Activated T-helper 1 cell treated with anti-CD3 and anti-CD28 coated beads, Interleukin-12 subunit alpha, Interleukin-12 subunit beta, Interleukin-2, Interleukin-4 antibody, amounts not matched to agents 30 ng/mL and 10 ng/mL and 1 ng/mL, durations not matched to agents 14 hours and 24 hours and 36 hours (primary cell): ENCODE measurements around the gene KDM4C. TPM values are rescaled to one million over a fixed set of nuclear protein-coding genes. Genes with fewer than 3 reads are reported as not detected.

Source experiments
- DNase-seq: peaks from one replicate; pipeline ENCODE4 v3.0.0; 2021; ENCODE audit warnings: low spot score
- H3K27ac Mint-ChIP-seq: one replicate; pipeline ENCODE4 v1.8.0; 2021; ENCODE audit warnings: mild to moderate bottlenecking, mixed read lengths
- H3K27me3 Mint-ChIP-seq: one replicate; pipeline ENCODE4 v1.8.0; 2022; ENCODE audit warnings: mild to moderate bottlenecking, moderate library complexity, mixed read lengths; ENCODE audit not compliant: insufficient read depth
- H3K36me3 Mint-ChIP-seq: one replicate; pipeline ENCODE4 v1.8.0; 2021; ENCODE audit warnings: low read depth, mixed read lengths
- H3K4me1 Mint-ChIP-seq: one replicate; pipeline ENCODE4 v1.8.0; 2021; ENCODE audit warnings: low read depth, mixed read lengths
- H3K4me3 Mint-ChIP-seq: one replicate; pipeline ENCODE4 v1.8.0; 2021; ENCODE audit warnings: mild to moderate bottlenecking, moderate library complexity, mixed read lengths
- H3K9me3 Mint-ChIP-seq: one replicate; pipeline ENCODE4 v1.8.0; 2021; ENCODE audit warnings: mixed read lengths
- intact Hi-C: fragments of 100-400 bp; cut with micrococcal nuclease; formaldehyde crosslinking; loops from one replicate; pipeline ENCODE4 v1.15.1; 2024
- total RNA-seq: library from RNA; stranded (reverse); gene quantifications from 2 replicates; pipeline ENCODE4 v1.2.3, GENCODE V29; 2022

Gene KDM4C
- total RNA-seq, 1 donor from 2014 or later = 35.9 TPM

DNA sequence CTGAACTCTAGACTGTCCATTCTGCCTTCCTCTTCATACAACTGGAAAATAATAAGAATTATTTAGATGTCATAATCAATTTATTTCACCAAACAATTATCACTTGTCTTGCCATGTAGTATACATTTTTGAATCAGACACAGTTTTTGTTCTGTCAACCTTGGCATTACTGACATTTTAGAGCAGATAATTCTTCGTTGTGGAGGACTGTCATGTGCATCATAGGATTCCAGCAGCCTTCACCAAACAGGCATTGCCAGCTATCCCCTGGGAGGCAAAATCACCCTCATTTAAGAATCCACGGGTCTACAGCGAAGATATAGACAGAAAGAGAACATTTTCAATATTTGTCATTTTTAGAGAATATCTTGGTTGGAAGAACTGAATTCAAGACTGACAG is 293.9 kb downstream of the KDM4C start:
- no peak for DNase-seq
- no peak overlapping the region for H3K27ac Mint-ChIP-seq
- H3K9me3 Mint-ChIP-seq = no peaks in the 10 kb centered on the region
- no peak overlapping the region for H3K4me3 Mint-ChIP-seq
- intact Hi-C loops = loop anchor here (1.0 to 10.0 kb wide), 4 partner anchors 135 to 485 kb away; no protein-coding TSS in a partner anchor
- no peaks in the 10 kb centered on the region for H3K4me1 Mint-ChIP-seq
- H3K36me3 Mint-ChIP-seq = peaks cover 23% of the 10 kb centered on the region
- no peaks in the 10 kb centered on the region for H3K27me3 Mint-ChIP-seq

DNA sequence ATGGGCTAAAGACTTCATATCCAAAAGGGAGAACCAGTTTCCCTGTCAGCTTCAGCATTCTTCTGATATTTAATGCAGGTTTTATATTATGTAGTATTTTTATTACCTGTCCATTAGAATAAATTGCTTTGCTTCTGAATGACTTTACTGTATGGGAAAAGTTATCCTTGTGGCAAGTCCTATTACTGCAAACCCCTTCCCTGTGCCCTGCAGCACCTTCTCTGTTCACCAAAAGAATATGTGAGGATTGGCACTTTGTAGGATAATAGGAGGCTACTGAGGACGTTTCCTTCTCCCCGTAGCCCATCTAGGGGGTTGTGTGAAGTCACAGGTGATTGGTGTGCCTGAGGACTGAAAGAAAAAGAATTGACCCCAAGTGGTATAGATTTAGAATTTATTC is 296.1 kb downstream of the KDM4C start:
- DNase-seq = no peak
- intact Hi-C loops = loop anchor here (10.0 kb wide), 1 partner anchor 301 kb away; no protein-coding TSS in a partner anchor
- no peaks in the 10 kb centered on the region for H3K9me3 Mint-ChIP-seq
- no peaks in the 10 kb centered on the region for H3K4me1 Mint-ChIP-seq
- no peak overlapping the region for H3K4me3 Mint-ChIP-seq
- peaks cover 15% of the 10 kb centered on the region for H3K36me3 Mint-ChIP-seq
- H3K27me3 Mint-ChIP-seq = no peaks in the 10 kb centered on the region
- no peak overlapping the region for H3K27ac Mint-ChIP-seq

DNA sequence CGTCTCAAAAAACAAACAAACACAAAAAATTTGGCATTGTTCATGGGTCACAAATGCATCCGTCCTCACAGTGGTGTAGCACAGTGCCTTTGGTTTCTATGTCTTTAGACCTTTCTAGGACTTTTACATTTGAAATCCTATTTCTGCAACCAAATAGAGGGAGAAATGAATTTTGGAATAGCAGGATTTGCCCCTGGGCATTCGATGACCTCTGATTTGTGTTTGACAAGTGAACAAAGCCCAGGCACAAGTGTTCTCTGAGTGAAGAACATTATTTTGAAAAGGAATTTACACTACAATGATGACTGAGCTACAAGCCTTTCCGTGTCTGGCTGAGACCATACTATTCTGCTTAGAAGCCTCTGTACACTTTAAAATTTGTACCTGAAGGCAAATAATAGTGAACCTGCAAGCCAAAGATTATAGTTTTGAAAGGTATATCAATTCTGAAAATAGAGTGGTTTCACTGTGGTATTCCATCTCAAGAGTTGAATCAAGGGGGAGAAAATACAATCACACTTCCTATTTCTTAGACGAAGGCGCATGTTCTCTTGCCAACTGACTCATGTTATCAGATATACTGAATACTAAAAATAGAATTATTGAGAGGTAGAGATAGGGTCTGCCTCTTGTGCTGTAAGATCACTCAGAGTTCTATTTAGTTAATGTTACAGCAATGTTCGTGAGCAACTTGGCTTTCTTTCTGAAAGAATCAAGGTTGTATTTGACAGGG is 297.6 kb downstream of the KDM4C start:
- intact Hi-C loops = loop anchor here (10.0 kb wide), 1 partner anchor 299 kb away; no protein-coding TSS in a partner anchor
- no peak overlapping the region for H3K27ac Mint-ChIP-seq
- no peaks in the 10 kb centered on the region for H3K9me3 Mint-ChIP-seq
- H3K36me3 Mint-ChIP-seq = peaks cover 8% of the 10 kb centered on the region
- no peak for DNase-seq
- H3K27me3 Mint-ChIP-seq = no peaks in the 10 kb centered on the region
- H3K4me3 Mint-ChIP-seq = no peak overlapping the region
- no peaks in the 10 kb centered on the region for H3K4me1 Mint-ChIP-seq

DNA sequence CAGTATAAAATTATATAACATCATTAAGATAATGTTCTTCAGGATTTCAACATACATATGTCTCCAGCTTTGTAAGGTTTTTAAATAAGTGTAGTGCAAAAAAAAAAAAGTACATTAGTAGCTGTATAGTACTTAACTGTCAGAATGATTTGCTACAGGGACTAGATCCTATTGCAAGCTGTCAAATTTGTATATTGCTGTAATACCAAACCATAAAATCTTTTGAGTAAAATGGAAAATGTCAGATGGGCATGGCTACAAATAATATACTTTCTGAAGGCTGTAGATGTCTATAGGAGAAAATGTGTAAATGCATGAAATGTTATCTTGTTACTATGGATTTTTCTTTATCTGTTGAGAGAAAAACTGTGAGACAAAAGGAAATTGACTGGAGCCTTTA is 298.5 kb downstream of the KDM4C start:
- DNase-seq = no peak
- no peaks in the 10 kb centered on the region for H3K9me3 Mint-ChIP-seq

DNA sequence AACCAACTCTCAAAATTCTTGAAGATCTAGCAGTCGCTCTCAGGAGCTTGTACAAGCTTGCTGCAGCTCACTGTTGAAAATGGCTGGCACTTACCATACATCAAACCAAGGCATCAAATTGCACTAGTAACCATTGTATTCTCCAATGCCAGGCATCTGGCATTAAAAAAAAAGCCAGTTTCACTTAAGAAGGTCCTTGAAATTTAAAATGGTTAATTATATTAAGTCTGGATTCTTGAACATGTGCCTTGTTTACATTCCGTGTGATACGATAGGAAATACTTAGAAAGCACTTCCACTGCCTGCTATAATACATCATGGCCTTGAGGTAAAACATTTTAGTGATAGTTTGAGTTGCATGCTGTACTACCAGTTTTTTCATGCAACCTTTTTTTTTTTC is 300.7 kb downstream of the KDM4C start:
- H3K27ac Mint-ChIP-seq = no peak overlapping the region
- H3K27me3 Mint-ChIP-seq = no peaks in the 10 kb centered on the region
- H3K9me3 Mint-ChIP-seq = no peaks in the 10 kb centered on the region
- H3K36me3 Mint-ChIP-seq = peaks cover 8% of the 10 kb centered on the region
- intact Hi-C loops = loop anchor here (10.0 kb wide), 1 partner anchor 296 kb away; no protein-coding TSS in a partner anchor
- H3K4me1 Mint-ChIP-seq = no peaks in the 10 kb centered on the region
- H3K4me3 Mint-ChIP-seq = no peak overlapping the region
- DNase-seq = no peak

More for the DNA sequence above, 298.5 kb downstream of the KDM4C start:
- H3K4me1 Mint-ChIP-seq = no peaks in the 10 kb centered on the region
- H3K4me3 Mint-ChIP-seq = no peak overlapping the region
- H3K27ac Mint-ChIP-seq = no peak overlapping the region
- no peaks in the 10 kb centered on the region for H3K27me3 Mint-ChIP-seq
- intact Hi-C loops = loop anchor here (10.0 kb wide), 1 partner anchor 299 kb away; no protein-coding TSS in a partner anchor
- peaks cover 8% of the 10 kb centered on the region for H3K36me3 Mint-ChIP-seq

DNA sequence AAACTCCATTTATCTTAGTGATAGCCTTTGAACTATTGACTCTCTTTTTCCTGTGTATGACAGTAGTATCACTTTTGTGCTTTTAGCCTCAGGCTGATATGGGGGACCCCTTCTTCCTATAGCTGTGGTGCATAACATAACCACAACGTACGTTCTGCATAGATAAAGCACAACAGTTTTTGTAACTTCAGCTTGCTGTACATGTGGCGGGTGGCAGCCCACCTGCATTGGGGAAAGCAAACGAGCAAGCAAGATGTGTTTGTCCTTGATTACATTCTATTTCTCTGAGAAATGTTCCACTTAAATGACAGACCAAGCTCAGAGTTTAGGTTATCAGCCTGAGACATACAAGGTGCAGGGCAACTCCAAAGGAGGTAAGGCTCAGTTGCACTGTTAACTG is 309.4 kb downstream of the KDM4C start:
- Mint-ChIP-seq H3K27ac (no peak overlapping the region), H3K9me3 (no peaks in the 10 kb centered on the region), H3K4me1 (no peaks in the 10 kb centered on the region), H3K36me3 (no peaks in the 10 kb centered on the region), H3K27me3 (no peaks in the 10 kb centered on the region), H3K4me3 (no peak overlapping the region)
- no peak for DNase-seq
- intact Hi-C loops = no loop called here

DNA sequence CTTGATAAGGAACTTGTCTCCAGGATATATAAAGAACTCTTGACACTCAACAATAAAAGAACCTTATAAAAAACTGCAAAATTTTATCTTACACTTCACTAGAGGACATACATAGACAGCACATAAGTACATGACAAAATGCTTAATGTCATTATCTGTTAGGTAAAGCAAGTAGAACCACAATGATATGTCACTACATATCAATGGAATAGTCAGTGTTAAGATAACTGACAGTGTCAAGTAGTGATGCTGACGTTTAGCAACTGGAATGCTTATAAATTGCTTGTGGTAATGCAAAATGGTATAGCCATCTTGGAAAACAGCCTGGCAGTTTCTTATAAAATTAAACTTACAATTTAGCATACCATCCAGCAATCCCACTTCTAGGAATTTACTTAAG is 314.1 kb downstream of the KDM4C start:
- no peak overlapping the region for H3K4me3 Mint-ChIP-seq
- peaks cover 10% of the 10 kb centered on the region for H3K36me3 Mint-ChIP-seq
- H3K27ac Mint-ChIP-seq = no peak overlapping the region
- no peaks in the 10 kb centered on the region for H3K27me3 Mint-ChIP-seq
- no peaks in the 10 kb centered on the region for H3K4me1 Mint-ChIP-seq
- no peaks in the 10 kb centered on the region for H3K9me3 Mint-ChIP-seq
- intact Hi-C loops = no loop called here
- no peak for DNase-seq

DNA sequence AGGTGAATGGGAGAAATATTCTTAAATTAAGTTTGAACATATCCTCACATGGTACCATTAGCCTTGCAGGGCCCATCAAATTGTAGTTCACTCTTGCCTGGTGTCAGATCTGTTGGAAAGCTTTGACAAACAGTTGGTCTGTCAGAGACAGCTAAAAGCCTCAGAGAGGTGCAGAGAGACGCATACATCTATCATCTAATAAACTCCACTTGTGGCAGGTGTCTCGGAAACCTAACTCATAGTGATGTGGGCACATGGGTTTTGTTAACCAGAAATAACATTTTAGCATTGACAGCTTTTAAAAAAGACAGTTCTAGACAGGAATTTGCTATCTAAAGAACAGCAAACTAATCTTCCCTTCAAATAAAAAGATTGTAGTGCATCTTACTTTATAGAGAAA is 315.9 kb downstream of the KDM4C start:
- intact Hi-C loops = no loop called here
- no peaks in the 10 kb centered on the region for H3K27me3 Mint-ChIP-seq
- DNase-seq = no peak
- no peak overlapping the region for H3K4me3 Mint-ChIP-seq
- H3K27ac Mint-ChIP-seq = no peak overlapping the region
- H3K36me3 Mint-ChIP-seq = peaks cover 15% of the 10 kb centered on the region
- no peaks in the 10 kb centered on the region for H3K9me3 Mint-ChIP-seq
- no peaks in the 10 kb centered on the region for H3K4me1 Mint-ChIP-seq

DNA sequence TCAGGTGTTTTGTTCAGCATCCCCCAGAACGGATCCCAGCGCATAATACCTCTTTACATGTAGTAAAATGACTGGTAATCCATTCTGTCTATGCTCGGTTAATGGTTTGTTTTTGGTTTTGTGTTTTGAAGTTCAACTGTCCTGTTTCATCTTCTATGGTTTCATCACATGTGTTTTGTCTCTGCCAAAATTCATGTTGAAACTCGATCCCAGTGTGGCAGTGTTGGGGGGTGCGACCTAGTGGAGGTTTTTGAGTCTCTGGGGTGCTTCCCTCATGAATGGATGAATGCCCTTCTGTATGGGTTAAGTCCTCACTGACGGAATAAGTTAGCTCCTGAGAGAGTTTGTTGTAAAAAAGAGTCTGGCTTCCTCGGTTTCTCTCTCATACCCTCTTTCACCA is 317.4 kb downstream of the KDM4C start:
- DNase-seq = no peak
- no peaks in the 10 kb centered on the region for H3K4me1 Mint-ChIP-seq
- H3K27me3 Mint-ChIP-seq = no peaks in the 10 kb centered on the region
- H3K4me3 Mint-ChIP-seq = no peak overlapping the region
- H3K27ac Mint-ChIP-seq = no peak overlapping the region
- intact Hi-C loops = no loop called here
- peaks cover 19% of the 10 kb centered on the region for H3K36me3 Mint-ChIP-seq
- H3K9me3 Mint-ChIP-seq = no peaks in the 10 kb centered on the region

DNA sequence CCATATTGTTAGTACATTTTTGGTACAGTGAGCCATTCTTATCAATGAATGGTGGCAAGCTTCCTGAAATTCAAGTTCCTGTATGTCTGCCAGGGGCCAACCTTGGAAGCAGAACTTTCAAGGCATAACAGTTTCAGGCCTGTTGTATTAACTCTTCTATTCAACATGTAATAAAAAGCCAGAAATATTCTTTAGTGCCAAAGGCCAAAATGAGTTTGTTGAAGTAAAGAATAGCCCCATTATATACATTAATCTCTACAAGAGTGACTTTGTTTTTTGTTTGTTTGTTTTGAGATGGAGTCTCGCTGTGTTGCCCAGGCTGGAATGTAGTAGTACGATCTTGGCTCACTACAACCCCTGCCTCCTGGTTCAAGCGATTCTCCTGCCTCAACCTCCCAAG is 321.3 kb downstream of the KDM4C start:
- intact Hi-C loops = no loop called here
- peaks cover 24% of the 10 kb centered on the region for H3K36me3 Mint-ChIP-seq
- no peak for DNase-seq
- H3K9me3 Mint-ChIP-seq = no peaks in the 10 kb centered on the region
- H3K4me3 Mint-ChIP-seq = no peak overlapping the region
- no peaks in the 10 kb centered on the region for H3K4me1 Mint-ChIP-seq
- no peaks in the 10 kb centered on the region for H3K27me3 Mint-ChIP-seq
- H3K27ac Mint-ChIP-seq = no peak overlapping the region

DNA sequence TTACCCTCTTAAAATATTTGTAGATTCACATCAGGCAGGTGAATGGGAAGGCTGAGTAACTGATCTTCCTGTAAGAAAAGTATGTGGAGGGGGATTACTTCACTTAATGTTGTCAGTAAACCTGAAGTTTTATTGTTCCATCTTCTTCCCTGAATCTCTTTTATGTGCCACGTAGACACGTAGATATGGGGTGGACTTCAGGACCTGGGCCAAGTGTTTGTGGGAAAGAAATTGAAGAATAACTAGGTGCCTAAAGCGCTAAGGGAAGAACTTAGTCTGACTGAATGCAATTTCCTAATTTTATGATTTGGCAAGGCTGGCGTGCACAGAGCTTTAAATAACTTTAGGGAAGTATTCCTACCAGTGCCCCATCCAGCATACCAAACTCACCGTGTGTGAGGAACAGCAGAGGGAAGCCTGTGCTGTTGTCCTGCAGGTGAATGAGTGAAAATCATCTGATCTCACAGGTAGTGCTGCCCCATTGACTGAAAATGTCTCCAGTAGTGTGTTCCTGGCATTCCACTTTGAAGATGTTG is 323.4 kb downstream of the KDM4C start:
- Mint-ChIP-seq H3K27me3 (no peaks in the 10 kb centered on the region), H3K9me3 (no peaks in the 10 kb centered on the region), H3K4me1 (no peaks in the 10 kb centered on the region), H3K27ac (no peak overlapping the region), H3K36me3 (peaks cover 19% of the 10 kb centered on the region), H3K4me3 (no peak overlapping the region)
- intact Hi-C loops = no loop called here
- DNase-seq = no peak

DNA sequence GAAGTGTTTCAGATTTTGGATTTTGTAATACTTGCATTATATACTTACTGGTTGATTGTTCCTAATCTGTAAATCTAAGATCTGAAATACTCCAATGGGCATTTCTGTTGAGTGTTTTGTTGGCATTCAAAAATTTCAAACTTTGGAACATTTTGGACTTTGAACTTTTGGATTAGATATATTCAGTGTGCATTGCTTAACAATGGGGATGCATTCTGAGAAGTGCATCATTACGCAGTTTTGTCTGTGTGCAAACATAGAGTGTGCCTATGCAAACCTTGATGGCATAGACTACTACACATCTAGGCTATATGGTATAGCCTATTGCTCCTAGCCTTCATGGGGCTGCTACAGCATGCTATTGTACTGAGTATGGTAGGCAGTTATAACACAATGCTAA is 325.4 kb downstream of the KDM4C start:
- Mint-ChIP-seq H3K36me3 (peaks cover 14% of the 10 kb centered on the region), H3K9me3 (no peaks in the 10 kb centered on the region), H3K27me3 (no peaks in the 10 kb centered on the region), H3K4me1 (no peaks in the 10 kb centered on the region), H3K27ac (no peak overlapping the region), H3K4me3 (no peak overlapping the region)
- DNase-seq = no peak
- intact Hi-C loops = no loop called here

DNA sequence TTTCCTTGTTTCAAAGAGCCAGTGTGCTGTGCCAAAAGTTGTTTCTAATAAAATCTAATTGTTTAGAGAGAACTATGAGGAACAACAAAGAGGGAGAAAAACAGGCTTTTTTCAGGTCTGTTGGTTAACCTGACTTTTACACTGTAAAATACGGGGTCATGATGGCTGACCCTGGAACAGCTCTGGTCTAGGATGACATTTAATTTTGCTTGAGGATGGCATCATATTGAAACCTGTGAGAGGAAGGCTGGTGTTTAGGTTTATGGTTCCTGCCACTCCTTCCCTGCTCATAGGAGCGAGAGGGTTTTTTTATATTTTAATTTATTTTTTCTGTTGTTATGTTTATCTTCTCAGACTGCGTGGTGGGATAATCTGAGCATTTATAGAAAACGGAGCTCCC is 327.6 kb downstream of the KDM4C start:
- Mint-ChIP-seq H3K4me1 (no peaks in the 10 kb centered on the region), H3K27ac (no peak overlapping the region), H3K9me3 (no peaks in the 10 kb centered on the region), H3K36me3 (peaks cover 7% of the 10 kb centered on the region), H3K4me3 (no peak overlapping the region), H3K27me3 (no peaks in the 10 kb centered on the region)
- intact Hi-C loops = no loop called here
- DNase-seq = no peak
